Endothelial cell of umbilical vein (primary cell): ENCODE data around the gene UBE2S.

Experiments
- CTCF ChIP-seq, 2 donors: IDR thresholded peaks; 1 replicate in 1 of 2; 2 replicates in 1 of 2; pipeline ENCODE4 v1.5.1; 2011; ENCODE audit warnings: low read length in 2 of 2, mild to moderate bottlenecking in 2 of 2, moderate library complexity in 2 of 2, control low read depth in 1 of 2, inconsistent platforms in 1 of 2, low read depth in 1 of 2; ENCODE audit not compliant: insufficient read depth in 1 of 2; ENCODE audit errors: extremely low read depth in 1 of 2
- JUN ChIP-seq: IDR thresholded peaks from 2 replicates; pipeline ENCODE4 v1.6.1; 2011; ENCODE audit warnings: borderline replicate concordance, low read depth; ENCODE audit not compliant: insufficient read length, insufficient read depth
- MYC ChIP-seq: IDR thresholded peaks from one replicate; pipeline ENCODE4 v1.6.1; 2011; ENCODE audit warnings: mild to moderate bottlenecking, low read depth, low read length
- POLR2A ChIP-seq: IDR thresholded peaks from 2 replicates; pipeline ENCODE4 v1.6.1; 2012; ENCODE audit warnings: low read depth, mild to moderate bottlenecking, control low read depth, low read length
- POLR2AphosphoS5 ChIP-seq: IDR thresholded peaks from 2 replicates; pipeline ENCODE4 v1.6.1; 2012; ENCODE audit warnings: low read depth, mild to moderate bottlenecking, control low read depth, low read length, moderate library complexity; ENCODE audit not compliant: insufficient read depth

- TF ChIP-seq POLR2A, result no peak
- no peak for TF ChIP-seq POLR2AphosphoS5
- TF ChIP-seq CTCF (IDR thresholded peaks at IDR 0.05; ENCODE audit: extremely low read depth in 1 of 2, insufficient read depth in 1 of 2, low read depth in 1 of 2, low read length in 2 of 2), result no peak
- no peak for TF ChIP-seq JUN
- TF ChIP-seq MYC, result no peak
These were observed 52.8 kb downstream of the UBE2S start, which contains the start of gene COX6B2 for GRCh38 chr19:55354698-55355212.
